NCI-H524 (cell line): Measurements from ENCODE around the gene DLGAP1.

ENCODE experiments used
- DNase-seq, 2 experiments: peaks; one replicate each; lab custom pipeline; 2025; lab: John Stamatoyannopoulos, UW

DLGAP1 gene

GRCh38 chr18:3867864-3868311 lies 587.2 kb downstream of the DLGAP1 start:
- no peak for DNase-seq

GRCh38 chr18:3867236-3867635 lies 587.9 kb downstream of the DLGAP1 start:
- no peak for DNase-seq

- DNase-seq: no peak
These were observed 590.3 kb downstream of the DLGAP1 start for GRCh38 chr18:3864669-3865298.

- no peak for DNase-seq
These were observed 591.5 kb downstream of the DLGAP1 start for GRCh38 chr18:3863593-3863992.

- DNase-seq: no peak
These were observed 592.1 kb downstream of the DLGAP1 start for GRCh38 chr18:3863006-3863405.

GRCh38 chr18:3861495-3861894 lies 593.6 kb downstream of the DLGAP1 start:
- no peak for DNase-seq

GRCh38 chr18:3857544-3857943 lies 597.6 kb downstream of the DLGAP1 start:
- DNase-seq: no peak

- DNase-seq: no peak
These were observed 599.1 kb downstream of the DLGAP1 start for GRCh38 chr18:3855966-3856365.

GRCh38 chr18:3852321-3852720 lies 602.8 kb downstream of the DLGAP1 start:
- DNase-seq: no peak

- no peak for DNase-seq
These were observed 603.9 kb downstream of the DLGAP1 start for GRCh38 chr18:3851159-3851558.

- no peak for DNase-seq
These were observed 606.8 kb downstream of the DLGAP1 start for GRCh38 chr18:3848316-3848715.

GRCh38 chr18:3845161-3845560 lies 609.9 kb downstream of the DLGAP1 start:
- DNase-seq: no peak

GRCh38 chr18:3842844-3843243 lies 612.3 kb downstream of the DLGAP1 start:
- peak in 1 of 2 experiments; percentile 64 for DNase-seq

- DNase-seq: no peak
These were observed 614.3 kb downstream of the DLGAP1 start for GRCh38 chr18:3840766-3841165.

GRCh38 chr18:3839581-3839981 lies 615.5 kb downstream of the DLGAP1 start:
- DNase-seq: peak in 1 of 2 experiments; percentile 10

GRCh38 chr18:3836483-3837335 lies 618.4 kb downstream of the DLGAP1 start:
- no peak for DNase-seq

GRCh38 chr18:3832025-3832638 lies 623.0 kb downstream of the DLGAP1 start:
- DNase-seq: no peak

- DNase-seq: no peak
These were observed 624.5 kb downstream of the DLGAP1 start for GRCh38 chr18:3830604-3831003.

- DNase-seq: no peak
These were observed 627.8 kb downstream of the DLGAP1 start for GRCh38 chr18:3827236-3827845.

- no peak for DNase-seq
These were observed 629.1 kb downstream of the DLGAP1 start for GRCh38 chr18:3826021-3826420.

- DNase-seq: no peak
These were observed 631.0 kb downstream of the DLGAP1 start for GRCh38 chr18:3824101-3824500.

- no peak for DNase-seq
These were observed 632.0 kb downstream of the DLGAP1 start for GRCh38 chr18:3823073-3823472.

GRCh38 chr18:3821524-3821923 lies 633.6 kb downstream of the DLGAP1 start:
- no peak for DNase-seq
